GM12878 (cell line): ENCODE measurements around the gene UBE2M.

Source experiments
- ASH2L ChIP-seq: fragments of 300-600, 200-600 bp; sonication (generic); IDR thresholded peaks from 2 replicates; pipeline ENCODE4 v1.6.1; 2017; ENCODE audit warnings: low read depth, mild to moderate bottlenecking, borderline replicate concordance
- CEBPB ChIP-seq, 2 experiments: fragments of 150-350 bp in 1 of 2; IDR thresholded peaks; 2 replicates each; pipeline ENCODE4 v1.6.1; 2012 to 2014; ENCODE audit warnings: low read depth in 2 of 2, low read length in 2 of 2, borderline replicate concordance in 1 of 2, inconsistent platforms in 1 of 2
- CHD2 ChIP-seq: IDR thresholded peaks from 2 replicates; pipeline ENCODE4 v1.6.1; 2011; ENCODE audit warnings: low read depth, low read length, improper control_type of control experiment, borderline replicate concordance
- POLR2AphosphoS5 ChIP-seq: IDR thresholded peaks from 2 replicates; pipeline ENCODE4 v1.6.1; 2011; ENCODE audit warnings: mild to moderate bottlenecking, low read length, inconsistent platforms
- SP1 ChIP-seq: IDR thresholded peaks from one replicate; pipeline ENCODE4 v1.6.1; 2011; ENCODE audit warnings: low read depth, low read length
- SPI1 ChIP-seq: IDR thresholded peaks from 2 replicates; pipeline ENCODE4 v1.6.1; 2011; ENCODE audit warnings: low read depth, mild to moderate bottlenecking, low read length, moderate library complexity, borderline replicate concordance; ENCODE audit not compliant: insufficient read depth
- TARDBP ChIP-seq: IDR thresholded peaks from 2 replicates; pipeline ENCODE4 v1.6.1; 2016; ENCODE audit warnings: borderline replicate concordance
- ZNF274 ChIP-seq: IDR thresholded peaks from one replicate; pipeline ENCODE4 v1.8.0; 2011; ENCODE audit not compliant: insufficient read length, insufficient read depth
- TF ChIP-seq, protein P1 (sequence below), 3 experiments: IDR thresholded peaks in 2 of 3; conservative IDR thresholded peaks in 1 of 3; 2 replicates each; pipeline ENCODE4 v1.5.1; 2011; ENCODE audit warnings: low read depth in 3 of 3, low read length in 3 of 3, mild to moderate bottlenecking in 3 of 3, control low read depth in 2 of 3, moderate library complexity in 2 of 3, inconsistent platforms in 1 of 3, mixed read lengths in 1 of 3; ENCODE audit not compliant: control insufficient read depth in 2 of 3, insufficient read depth in 1 of 3; ENCODE audit errors: extremely low read depth in 1 of 3

DNA sequence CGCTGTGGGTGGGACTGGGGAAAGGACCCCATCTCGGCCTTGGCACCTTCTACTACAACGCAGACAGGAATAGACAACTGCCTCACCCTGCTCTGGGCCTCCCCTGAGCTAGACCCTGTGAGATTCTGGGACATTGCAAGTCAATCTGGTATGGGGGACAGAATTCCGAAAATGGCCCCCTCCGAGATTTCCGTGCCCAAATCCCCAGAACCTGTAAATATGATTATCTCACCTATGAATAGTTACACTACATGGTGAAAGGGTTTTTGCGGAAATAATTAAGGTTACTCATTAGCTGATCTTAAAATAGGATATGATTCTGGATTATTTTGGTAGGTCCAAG is 38.2 kb downstream of the UBE2M start:
- TF ChIP-seq ZNF274 (no peak), ASH2L (no peak), TARDBP (no peak), CEBPB (IDR thresholded peaks at IDR 0.05; ENCODE audit: borderline replicate concordance in 1 of 2, low read depth in 2 of 2, low read length in 2 of 2) (no peak), CHD2 (no peak), POLR2AphosphoS5 (no peak), SPI1 (no peak), SP1 (no peak)
- TF ChIP-seq, protein P1, sequence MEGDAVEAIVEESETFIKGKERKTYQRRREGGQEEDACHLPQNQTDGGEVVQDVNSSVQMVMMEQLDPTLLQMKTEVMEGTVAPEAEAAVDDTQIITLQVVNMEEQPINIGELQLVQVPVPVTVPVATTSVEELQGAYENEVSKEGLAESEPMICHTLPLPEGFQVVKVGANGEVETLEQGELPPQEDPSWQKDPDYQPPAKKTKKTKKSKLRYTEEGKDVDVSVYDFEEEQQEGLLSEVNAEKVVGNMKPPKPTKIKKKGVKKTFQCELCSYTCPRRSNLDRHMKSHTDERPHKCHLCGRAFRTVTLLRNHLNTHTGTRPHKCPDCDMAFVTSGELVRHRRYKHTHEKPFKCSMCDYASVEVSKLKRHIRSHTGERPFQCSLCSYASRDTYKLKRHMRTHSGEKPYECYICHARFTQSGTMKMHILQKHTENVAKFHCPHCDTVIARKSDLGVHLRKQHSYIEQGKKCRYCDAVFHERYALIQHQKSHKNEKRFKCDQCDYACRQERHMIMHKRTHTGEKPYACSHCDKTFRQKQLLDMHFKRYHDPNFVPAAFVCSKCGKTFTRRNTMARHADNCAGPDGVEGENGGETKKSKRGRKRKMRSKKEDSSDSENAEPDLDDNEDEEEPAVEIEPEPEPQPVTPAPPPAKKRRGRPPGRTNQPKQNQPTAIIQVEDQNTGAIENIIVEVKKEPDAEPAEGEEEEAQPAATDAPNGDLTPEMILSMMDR (IDR thresholded peaks at IDR 0.05 in 2 of 3, conservative IDR thresholded peaks at IDR 0.05 in 1 of 3; ENCODE audit: control insufficient read depth in 2 of 3, extremely low read depth in 1 of 3, insufficient read depth in 1 of 3, low read depth in 3 of 3, low read length in 3 of 3): no peak
